Muscle layer of colon (tissue), 2 donors: ENCODE data around the gene ZNF750.

Experiments used
- H3K27ac ChIP-seq: one replicate; pipeline ENCODE4 v1.7.0; 2013; ENCODE audit warnings: low read depth, mild to moderate bottlenecking, low read length, moderate library complexity
- H3K27me3 ChIP-seq, 2 donors: one replicate each; pipeline ENCODE4 v1.7.0; 2013; ENCODE audit warnings: low read length in 2 of 2, mild to moderate bottlenecking in 2 of 2; ENCODE audit not compliant: insufficient read depth in 2 of 2, control insufficient read depth in 1 of 2
- H3K36me3 ChIP-seq: one replicate; pipeline ENCODE4 v1.7.0; 2013; ENCODE audit warnings: mild to moderate bottlenecking, low read length; ENCODE audit not compliant: insufficient read depth
- H3K4me1 ChIP-seq: one replicate; pipeline ENCODE4 v1.7.0; 2013; ENCODE audit warnings: mild to moderate bottlenecking, low read length; ENCODE audit not compliant: insufficient read depth
- H3K4me3 ChIP-seq, 2 donors: one replicate each; pipeline ENCODE4 v1.7.0; 2013; ENCODE audit warnings: low read length in 2 of 2, low read depth in 1 of 2, mild to moderate bottlenecking in 1 of 2, moderate library complexity in 1 of 2
- H3K9ac ChIP-seq: one replicate; pipeline ENCODE4 v1.7.0; 2013; ENCODE audit warnings: low read length
- H3K9me3 ChIP-seq: one replicate; pipeline ENCODE4 v1.7.0; 2013; ENCODE audit warnings: mild to moderate bottlenecking, low read length
- donor health status: abdominal sarcoma.
- donor health status: Adenocarcinoma of cecum.

ZNF750 gene

DNA sequence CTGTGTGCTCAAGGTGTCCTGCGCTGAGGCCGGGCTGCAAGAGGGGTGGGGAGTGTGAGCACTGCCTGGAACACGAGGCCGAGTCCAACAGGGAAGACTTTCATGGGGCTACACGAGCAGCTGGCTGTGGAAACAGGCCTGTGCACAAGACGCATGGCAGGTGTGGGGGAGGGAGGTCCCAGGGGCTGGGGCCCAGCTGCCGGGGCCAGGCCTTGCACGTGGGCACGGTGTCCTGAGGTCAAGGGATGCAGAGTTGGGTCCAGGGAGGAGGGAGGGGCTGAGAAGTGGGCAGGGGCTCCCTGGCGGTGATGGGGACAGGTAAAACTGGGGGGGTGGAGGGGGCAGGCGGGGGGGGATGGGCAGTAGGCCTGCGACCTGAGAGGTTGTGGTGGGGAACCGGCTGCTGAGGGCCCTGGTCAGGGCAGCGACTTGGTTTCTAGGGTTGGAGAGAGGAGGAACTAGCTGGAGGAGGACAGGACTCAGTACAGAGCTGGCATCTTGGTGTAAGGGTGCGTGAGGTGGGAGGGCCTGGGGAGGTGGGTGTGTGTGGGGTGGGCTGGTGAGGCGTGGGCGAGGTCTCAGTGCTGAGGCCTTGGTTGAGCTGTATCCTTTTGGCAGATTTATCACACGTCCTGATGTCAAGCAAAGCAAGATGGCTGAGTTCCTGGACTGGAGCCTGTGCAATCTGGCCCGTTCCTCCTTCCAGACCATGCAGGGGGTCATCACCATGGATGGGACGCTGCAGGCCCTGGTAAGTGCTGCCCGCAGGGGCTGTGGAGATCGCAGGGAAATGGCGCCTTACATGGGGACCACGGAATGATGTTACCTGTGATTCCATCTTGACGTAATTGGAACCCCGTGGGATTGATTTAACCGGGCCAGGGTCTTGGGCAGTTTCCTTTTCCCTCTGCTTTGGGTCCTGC lies 58.6 kb downstream of the ZNF750 start:
- Histone ChIP-seq H3K4me1 (no peaks in the 10 kb centered on the region), H3K9me3 (no peaks in the 10 kb centered on the region), H3K27me3 (no peaks in the 10 kb centered on the region), H3K4me3 (no peak overlapping the region), H3K27ac (no peak overlapping the region), H3K36me3 (peaks cover 11% of the 10 kb centered on the region), H3K9ac (no peak overlapping the region)

DNA sequence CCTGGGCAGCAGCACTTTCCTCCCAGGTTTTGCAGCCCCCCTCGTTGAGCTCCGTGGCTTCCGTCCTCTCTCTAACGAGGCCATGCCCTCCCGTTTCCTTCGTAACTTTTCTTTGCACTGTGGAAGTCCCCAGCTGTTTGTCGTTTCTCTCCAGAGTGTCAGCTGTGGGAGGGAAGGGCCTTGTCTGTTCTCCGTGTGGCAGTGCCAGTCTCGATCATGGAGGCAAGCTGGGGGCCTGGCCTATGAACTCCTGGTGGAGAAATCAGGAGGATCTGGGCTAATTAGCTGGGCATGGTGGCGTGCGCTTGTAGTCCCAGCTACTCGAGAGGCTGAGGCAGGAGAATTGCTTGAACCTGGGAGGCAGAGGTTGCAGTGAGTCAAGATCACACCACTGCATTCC lies 59.6 kb downstream of the ZNF750 start:
- no peak overlapping the region for H3K27ac ChIP-seq
- no peak overlapping the region for H3K9ac ChIP-seq
- H3K27me3 ChIP-seq = no peaks in the 10 kb centered on the region

DNA sequence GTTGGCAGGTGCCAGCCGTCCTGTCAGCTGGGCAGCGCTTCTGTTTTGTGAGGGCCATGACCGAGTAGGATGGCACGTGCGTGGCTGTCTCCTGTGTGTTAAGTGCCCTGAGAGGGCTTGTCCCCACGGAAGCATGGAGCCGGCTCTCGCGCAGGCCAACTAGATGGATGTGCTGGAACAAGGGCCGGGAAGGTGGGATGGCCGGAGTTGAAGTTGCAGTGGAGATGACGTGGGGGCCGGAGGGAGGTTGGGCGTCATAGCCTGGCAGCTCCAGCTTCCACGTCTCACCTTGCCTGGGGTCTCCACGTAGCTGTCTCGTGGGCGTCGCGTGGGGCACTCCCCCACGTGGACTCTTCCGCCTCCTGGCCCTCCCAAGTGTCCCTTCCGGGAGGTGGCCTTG lies 60.3 kb downstream of the ZNF750 start:
- no peak overlapping the region for H3K9ac ChIP-seq
- peaks cover 10% of the 10 kb centered on the region for H3K36me3 ChIP-seq
- H3K27me3 ChIP-seq = no peaks in the 10 kb centered on the region
- H3K4me3 ChIP-seq = no peak overlapping the region
- H3K9me3 ChIP-seq = no peaks in the 10 kb centered on the region
- H3K27ac ChIP-seq = no peak overlapping the region
- H3K4me1 ChIP-seq = no peaks in the 10 kb centered on the region

More for the DNA sequence above, 59.6 kb downstream of the ZNF750 start:
- Histone ChIP-seq H3K4me3 (no peak overlapping the region), H3K9me3 (no peaks in the 10 kb centered on the region), H3K4me1 (no peaks in the 10 kb centered on the region), H3K36me3 (peaks cover 11% of the 10 kb centered on the region)
